ENCODE measurements around the gene CCR5. TPM values are rescaled to one million over a fixed set of nuclear protein-coding genes. Genes with fewer than 3 reads are reported as not detected.

CCR5 gene
- total RNA-seq, 2 donors from 2014 or later, result 1.4 to 2.2 TPM

GRCh38 chr3:46417841-46418611 is 47.3 kb downstream of the CCR5 start:
- ATAC-seq (no peak), DNase-seq (no peak)
- intact Hi-C loops (cut with DNase I), result no loop called here

DNA sequence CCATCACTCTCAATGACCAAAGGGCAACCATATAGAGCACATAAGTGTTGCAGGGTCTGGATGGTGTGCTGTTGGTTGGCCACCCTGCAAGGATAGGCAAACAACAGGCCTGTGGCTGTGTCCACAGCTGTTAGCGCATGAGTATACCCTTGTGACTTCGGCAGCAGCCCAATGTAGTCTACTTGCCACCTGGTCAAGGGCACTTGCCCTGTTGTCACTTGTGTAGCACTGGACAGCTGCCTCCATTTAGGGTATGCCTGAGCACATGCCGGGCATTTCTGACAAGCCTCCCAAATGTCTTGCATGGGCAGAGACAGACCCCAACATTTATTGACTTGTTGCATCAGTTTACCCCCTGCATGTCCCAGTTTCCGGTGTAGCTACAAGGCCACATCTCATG is 49.1 kb downstream of the CCR5 start:
- no peak for ATAC-seq
- intact Hi-C loops (cut with DNase I), result no loop called here
- DNase-seq, result no peak

GRCh38 chr3:46420931-46421330 is 50.2 kb downstream of the CCR5 start:
- DNase-seq (no peak), ATAC-seq (no peak)
- intact Hi-C loops (cut with DNase I), result no loop called here

GRCh38 chr3:46422617-46423016 is 51.9 kb downstream of the CCR5 start:
- ATAC-seq, result no peak
- no peak for DNase-seq
- intact Hi-C loops (cut with DNase I), result no loop called here

DNA sequence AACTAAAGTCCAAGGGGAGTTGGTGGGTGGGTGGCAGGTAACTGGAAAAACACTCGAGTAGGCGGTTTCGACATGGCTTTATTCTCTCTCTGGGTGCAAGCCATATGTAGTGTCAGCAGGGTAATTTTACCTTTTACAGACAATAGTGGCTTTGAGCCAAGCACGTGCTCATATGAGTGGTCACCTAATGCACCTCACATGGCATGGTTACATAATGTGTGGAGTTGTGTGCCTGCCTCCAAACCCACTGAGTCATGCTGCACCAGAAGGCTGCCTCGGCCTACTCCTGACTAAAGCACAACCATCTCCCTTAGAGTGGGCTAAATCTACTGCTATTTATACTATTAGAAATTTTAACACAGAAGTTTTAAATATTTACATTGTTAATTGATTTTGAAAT is 52.8 kb downstream of the CCR5 start:
- ATAC-seq (no peak), DNase-seq (no peak)
- intact Hi-C loops (cut with DNase I), result no loop called here

Other genes starting within 250 kb of the CCR5 start
- 10 to 100 TPM in 1 of 2 donors, 1 to 10 TPM in 1; 9.2 to 11.0 TPM for gene CCR1, start 162.6 kb upstream of the CCR5 start, total RNA-seq
- gene CCR3, start 128.5 kb upstream of the CCR5 start, total RNA-seq, result not detected
- 1 to 10 TPM; 1.9 to 3.9 TPM for gene CCR2, start 16.8 kb upstream of the CCR5 start, total RNA-seq
- 1 to 10 TPM; 2.1 to 3.1 TPM for gene CCRL2, start 36.3 kb downstream of the CCR5 start, total RNA-seq
- 1 to 10 TPM; 2.9 to 3.1 TPM for gene LTF, start 94.0 kb downstream of the CCR5 start, total RNA-seq
- gene RTP3, start 127.0 kb downstream of the CCR5 start, total RNA-seq, result not detected
- gene LRRC2, start 195.4 kb downstream of the CCR5 start, total RNA-seq, result 10 to 100 TPM; 14.3 to 20.5 TPM
- gene FAM240A, start 241.6 kb downstream of the CCR5 start, total RNA-seq, result not detected